OCI-LY1 (cell line): Measurements from ENCODE around the gene IDI1.

Source experiments
- H2AFZ ChIP-seq: fragments of 200-600 bp; sonication (generic), shearing (Covaris generic); 2 replicates; pipeline ENCODE4 v1.6.0; 2014; ENCODE audit warnings: antibody characterized with exemption, mild to moderate bottlenecking, low read length
- H3F3A ChIP-seq: fragments of 200-600 bp; sonication (generic), shearing (Covaris generic); 2 replicates; pipeline ENCODE4 v1.6.0; 2014; ENCODE audit warnings: mild to moderate bottlenecking, antibody characterized with exemption, low read length, moderate library complexity; ENCODE audit not compliant: insufficient read depth
- H3K27ac ChIP-seq: fragments of 200-600 bp; sonication (generic); 2 replicates; pipeline ENCODE4 v1.5.1; 2014; ENCODE audit warnings: low read length, mixed run types, mild to moderate bottlenecking, low read depth; ENCODE audit not compliant: poor library complexity, severe bottlenecking
- H3K27me3 ChIP-seq: fragments of 200-600 bp; sonication (generic); 2 replicates; pipeline ENCODE4 v1.6.0; 2014; ENCODE audit warnings: antibody characterized with exemption, mild to moderate bottlenecking, low read length, moderate library complexity; ENCODE audit not compliant: insufficient read depth
- H3K36me3 ChIP-seq: fragments of 200-600 bp; sonication (generic); 2 replicates; pipeline ENCODE4 v1.6.1; 2014; ENCODE audit warnings: mild to moderate bottlenecking, antibody characterized with exemption, low read length, moderate library complexity, mixed read lengths; ENCODE audit not compliant: insufficient read depth
- H3K4me1 ChIP-seq: fragments of 200-600 bp; sonication (generic); 2 replicates; pipeline ENCODE4 v1.5.1; 2014; ENCODE audit warnings: mild to moderate bottlenecking, low read length, moderate library complexity; ENCODE audit not compliant: insufficient read depth, severe bottlenecking
- H3K4me2 ChIP-seq: fragments of 200-600 bp; sonication (generic), shearing (Covaris generic); 2 replicates; pipeline ENCODE4 v1.6.1; 2014; ENCODE audit warnings: low read length
- H3K4me3 ChIP-seq: fragments of 200-600 bp; sonication (generic); 2 replicates; pipeline ENCODE4 v1.5.1; 2014; ENCODE audit warnings: low read length, low read depth, mild to moderate bottlenecking, mixed read lengths; ENCODE audit not compliant: poor library complexity, severe bottlenecking
- H3K79me2 ChIP-seq: fragments of 200-600 bp; shearing (Covaris generic); 2 replicates; pipeline ENCODE4 v1.6.1; 2016; ENCODE audit warnings: mixed run types, low read length, mixed read lengths; ENCODE audit not compliant: insufficient read depth
- H3K9ac ChIP-seq: fragments of 200-600 bp; sonication (generic), shearing (Covaris generic); 2 replicates; pipeline ENCODE4 v1.6.1; 2014; ENCODE audit warnings: mild to moderate bottlenecking, low read length, mixed read lengths
- H3K9me2 ChIP-seq: fragments of 200-600 bp; sonication (generic), shearing (Covaris generic); 2 replicates; pipeline ENCODE4 v1.6.1; 2014; ENCODE audit warnings: low read depth, mild to moderate bottlenecking, low read length, mixed read lengths
- H3K9me3 ChIP-seq: fragments of 200-600 bp; shearing (Covaris generic); 2 replicates; pipeline ENCODE4 v1.6.1; 2014; ENCODE audit warnings: low read length, mixed read lengths
- H4K20me1 ChIP-seq: fragments of 200-600 bp; sonication (generic), shearing (Covaris generic); 2 replicates; pipeline ENCODE4 v1.6.0; 2016; ENCODE audit warnings: mild to moderate bottlenecking, low read length; ENCODE audit not compliant: insufficient read depth
- CTCF ChIP-seq: fragments of 200-600 bp; sonication (generic), shearing (Covaris generic); IDR thresholded peaks from 2 replicates; pipeline ENCODE4 v1.5.1; 2017; ENCODE audit warnings: mild to moderate bottlenecking, antibody characterized with exemption, low read length, moderate library complexity, mixed read lengths
- EZH2 ChIP-seq: fragments of 200-600 bp; sonication (generic), shearing (Covaris generic); IDR thresholded peaks from 2 replicates; pipeline ENCODE4 v1.8.0; 2017; ENCODE audit warnings: borderline replicate concordance, mixed run types, mild to moderate bottlenecking, antibody characterized with exemption, low read length, moderate library complexity, mixed read lengths

IDI1 gene

DNA sequence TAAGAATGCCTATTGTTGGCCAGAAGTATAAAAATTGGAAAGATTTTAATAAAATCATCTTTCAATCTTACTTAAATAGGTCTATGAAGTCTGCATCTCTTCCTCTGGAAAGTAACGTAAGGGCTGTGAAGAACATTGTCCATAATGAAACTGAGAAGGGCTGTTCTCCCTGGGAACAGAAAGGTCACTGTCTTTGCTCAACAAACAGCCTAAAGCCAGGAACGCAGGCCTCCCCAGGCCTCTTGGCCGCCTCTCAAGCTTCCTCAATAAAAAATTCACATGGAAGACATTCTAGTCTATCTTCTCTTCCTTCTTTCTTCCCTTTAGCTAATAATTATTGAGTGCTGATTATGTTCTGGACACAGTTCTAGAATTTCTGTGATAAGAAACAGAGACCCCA lies 14.2 kb downstream of the IDI1 start:
- Histone ChIP-seq H3K27ac (no peak overlapping the region), H3K4me1 (peaks cover 6% of the 10 kb centered on the region), H3K9me3 (no peaks in the 10 kb centered on the region), H3F3A (no peaks in the 10 kb centered on the region), H3K9ac (no peak overlapping the region), H3K79me2 (no peaks in the 10 kb centered on the region), H2AFZ (no peak overlapping the region), H3K36me3 (peaks cover 20% of the 10 kb centered on the region), H3K27me3 (no peaks in the 10 kb centered on the region), H3K4me3 (no peak overlapping the region), H3K4me2 (no peak overlapping the region), H4K20me1 (no peaks in the 10 kb centered on the region), H3K9me2 (no peaks in the 10 kb centered on the region)
- TF ChIP-seq EZH2, result no peak

GRCh38 chr10:1033601-1034000 lies 15.3 kb downstream of the IDI1 start:
- Histone ChIP-seq H4K20me1 (no peaks in the 10 kb centered on the region), H3K79me2 (no peaks in the 10 kb centered on the region), H2AFZ (no peak overlapping the region), H3K36me3 (peaks cover 12% of the 10 kb centered on the region; the same call in 1 of the 2 replicates), H3F3A (no peaks in the 10 kb centered on the region), H3K4me2 (no peak overlapping the region), H3K27me3 (no peaks in the 10 kb centered on the region), H3K4me3 (no peak overlapping the region), H3K27ac (no peak overlapping the region), H3K9me3 (no peaks in the 10 kb centered on the region), H3K9ac (no peak overlapping the region), H3K4me1 (peaks cover 6% of the 10 kb centered on the region), H3K9me2 (no peaks in the 10 kb centered on the region)
- no peak for TF ChIP-seq CTCF
- TF ChIP-seq EZH2, result no peak

- peaks cover 3% of the 10 kb centered on the region; the same call in 1 of the 2 replicates for H3K36me3 ChIP-seq
Measured at GRCh38 chr10:1029838-1030237, 19.1 kb downstream of the IDI1 start.

More at GRCh38 chr10:1029838-1030237, 19.1 kb downstream of the IDI1 start:
- Histone ChIP-seq H2AFZ (no peak overlapping the region), H3K4me2 (no peak overlapping the region), H3K9me2 (no peaks in the 10 kb centered on the region), H3K9ac (no peak overlapping the region), H3K9me3 (no peaks in the 10 kb centered on the region), H3F3A (no peaks in the 10 kb centered on the region), H3K4me3 (no peak overlapping the region), H3K27me3 (no peaks in the 10 kb centered on the region), H4K20me1 (no peaks in the 10 kb centered on the region), H3K27ac (no peak overlapping the region), H3K79me2 (no peaks in the 10 kb centered on the region), H3K4me1 (no peaks in the 10 kb centered on the region)
- no peak for TF ChIP-seq EZH2
- no peak for TF ChIP-seq CTCF
